Heart left ventricle (tissue), 16 donors: ENCODE measurements around the gene CDH24. TPM values are rescaled to one million over a fixed set of nuclear protein-coding genes. Genes with fewer than 3 reads are reported as not detected.

ENCODE experiments used
- ATAC-seq, 4 donors: fragments of 200-7000 bp; cut with Tn5 transposase; one replicate each; pipeline ENCODE4 v1.9.1; 2020 to 2022; ENCODE audit warnings: moderate library complexity in 4 of 4, mild to moderate bottlenecking in 3 of 4, moderate number of reproducible peaks in 1 of 4
- DNase-seq, 5 donors: peaks; one replicate each; pipeline ENCODE4 v3.0.0-alpha.2; 2020
- H3K27ac ChIP-seq, 12 donors: fragments of 200-600 bp; sonication (generic) in 4 of 12; one replicate each; pipeline versions ENCODE4 v1.5.0 to v1.8.0; 2016 to 2022; ENCODE audit warnings: mild to moderate bottlenecking in 2 of 12
- H3K27me3 ChIP-seq, 9 donors: fragments of 200-600 bp; sonication (generic) in 2 of 9; one replicate each; pipeline versions ENCODE4 v1.5.1 to v1.8.0; 2016 to 2022; ENCODE audit warnings: mild to moderate bottlenecking in 3 of 9
- H3K36me3 ChIP-seq, 9 donors: fragments of 200-600 bp; sonication (generic) in 2 of 9; one replicate each; pipeline versions ENCODE4 v1.5.0 to v1.8.0; 2018 to 2022; ENCODE audit warnings: mild to moderate bottlenecking in 2 of 9
- H3K4me1 ChIP-seq, 12 donors: fragments of 200-600 bp; sonication (generic) in 4 of 12; one replicate each; pipeline versions ENCODE4 v1.5.0 to v1.8.0; 2016 to 2022; ENCODE audit warnings: mild to moderate bottlenecking in 3 of 12
- H3K4me3 ChIP-seq, 12 donors: fragments of 200-600 bp; sonication (generic) in 4 of 12; one replicate each; pipeline versions ENCODE4 v1.5.0 to v1.8.0; 2017 to 2022; ENCODE audit warnings: mild to moderate bottlenecking in 9 of 12, moderate library complexity in 4 of 12
- H3K9me3 ChIP-seq, 12 donors: fragments of 200-600 bp; sonication (generic) in 4 of 12; one replicate each; pipeline versions ENCODE4 v1.5.0 to v1.8.0; 2016 to 2022; ENCODE audit warnings: mild to moderate bottlenecking in 1 of 12
- CTCF ChIP-seq, 12 donors: fragments of 200-600 bp; sonication (generic) in 4 of 12; IDR thresholded peaks; one replicate each; pipeline versions ENCODE4 v1.5.0 to v1.8.0; 2018 to 2022; ENCODE audit warnings: antibody characterized with exemption in 12 of 12, mild to moderate bottlenecking in 5 of 12
- POLR2A ChIP-seq, 2 donors: fragments of 450-650 bp; IDR thresholded peaks; one replicate each; pipeline ENCODE4 v1.6.1; 2017; ENCODE audit warnings: antibody characterized with exemption in 2 of 2, mild to moderate bottlenecking in 2 of 2, moderate library complexity in 2 of 2
- WGBS, 4 donors: extraction: QIAGEN DNeasy Blood & Tissue Kit in 2 of 4; methylation state at CpG; one replicate each; pipeline versions ENCODE4 v1.1.5 to v1.1.7; 2013 to 2018; 5-methylcytosine and 5-hydroxymethylcytosine counted together
- intact Hi-C, 10 donors: fragments of 100-400 bp; cut with DNase I; formaldehyde crosslinking; loops; one replicate each; pipeline versions ENCODE4 v1.11.1 to v1.14.2; 2022
- polyA plus RNA-seq, 2 donors: library from polyadenylated mRNA; stranded (reverse); fragments of 200-250 nt; gene quantifications; one replicate each; pipeline ENCODE4 v1.2.3, GENCODE V29; 2013
- total RNA-seq, 9 donors: library from RNA; depleted of rRNA in 2 of 9; stranded (reverse); fragments of >200 nt in 2 of 9; fragmentation: NEBNext Ultra II Directional in 3 of 9; extraction: Animal tissue kit (Norgen Biotek cat#: 25700) in 3 of 9; gene quantifications; one replicate each; pipeline versions ENCODE4 v1.1.0 to v1.2.4, GENCODE V29; 2016 to 2023
- donor health status: ischemic (EF 13 %, LVEDD 7.1; RV severe dilation, severe dysfunction).
- donor health status: healthy with polysubstance abuse.
- donor health status: DM: no; HTN: yes; CAD: no.
- donor health status: DM: no; HTN: no; CAD: no.
- donor health status: ischemic (EF 25% LVEDD 6.9; RV normal size, moderate dysfunction).
- donor health status: ischemic (EF 25% LVEDD 5.7; RV mildly dilated, moderate dysfunction).
- donor health status: healthy.
- donor health status: DM: yes; HTN: yes; CAD: no.
- donor health status: ischemic (EF 35%, LVEDD 5.7; RV mildly dilated, moderate dysfunction).
- donor health status: nonischemic (EF 11% LVEDD 7.7; RV severe dilation, severe dysfunction).
- donor health status: DM: yes; HTN: yes; CAD: no.
- donor health status: PGD.
- donor health status: ischemic (EF 29% LVEDD 5.4; RV normal size, mild dysfunction).
- donor health status: nonischemic (EF 23%, LVEDD 6.1; RV moderate dilation, normal function).

The CDH24 gene
- total and polyA plus RNA-seq, 11 donors: 0.72 to 3.3 (median 1.9) TPM

- TF ChIP-seq POLR2A (IDR thresholded peaks at IDR 0.05): peak; percentile 12 to 69
- TF ChIP-seq CTCF (IDR thresholded peaks at IDR 0.05): no peak
- peak; percentile 94 to 100 (median 100) for DNase-seq
- Histone ChIP-seq H3K9me3 (no peaks in the 10 kb centered on the region), H3K27me3 (no peaks in the 10 kb centered on the region), H3K4me1 (peaks cover 5 to 69% (median 42%) of the 10 kb centered on the region in 12 donors), H3K27ac (peak within 1 kb of the TSS; percentile 92 to 99 (median 97)), H3K36me3 (peaks cover 0 to 56% (median 43%) of the 10 kb centered on the region in 9 donors), H3K4me3 (peak within 1 kb of the TSS; percentile 57 to 96 (median 81))
- ATAC-seq: peak; percentile 92 to 96 (median 96)
- intact Hi-C loops: loop anchor here in 1 of 10 donors (10.0 kb wide), 1 partner anchor 209 kb away; the partner anchor contains the start of genes BCL2L2 and PPP1R3E
- WGBS, 4 donors: 0 to 1% (median 0%) methylated on average over 46 of the region's 46 CpGs
Measured at GRCh38 chr14:23095196-23096108, 38.1 kb upstream of the CDH24 start, which contains the start of gene C14orf119. Gene C14orf119 (plus strand): TSS chr14:23095505. CDS start chr14:23097659, 2,154 bp downstream.

DNA sequence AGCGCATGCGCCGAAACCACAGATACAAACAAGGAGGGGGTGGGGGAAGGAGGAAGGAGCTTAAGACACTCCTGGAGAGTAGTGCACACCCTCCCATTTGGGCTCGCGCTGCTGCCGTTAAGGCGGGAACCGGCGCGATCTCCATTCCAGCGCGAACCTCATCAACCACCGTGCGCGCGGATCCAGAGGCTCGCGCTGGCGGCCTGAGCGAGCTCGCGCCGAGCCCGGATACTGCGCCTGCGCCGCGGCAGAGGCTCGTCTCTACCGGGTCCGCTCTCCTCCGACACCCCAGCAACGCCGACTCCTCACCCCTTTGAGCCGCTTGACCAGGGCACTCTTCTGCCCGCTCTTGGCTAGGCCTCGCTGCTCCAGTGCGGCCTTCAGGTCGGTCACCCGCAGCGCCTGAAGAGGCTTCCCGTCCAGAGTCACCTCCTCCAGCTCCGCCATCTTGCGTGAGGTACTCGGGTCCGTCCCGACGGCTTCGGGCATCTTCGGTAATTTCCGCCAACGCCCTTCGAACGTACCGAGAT is 37.4 kb upstream of the CDH24 start, which contains the start of gene ACIN1:
Gene ACIN1 (minus strand): TSS at position 471 of the 530 bp plus-strand sequence. CDS start 24 bp downstream, at position 447.
- Histone ChIP-seq H3K4me1 (peaks cover 5 to 72% (median 43%) of the 10 kb centered on the region in 12 donors), H3K27me3 (no peaks in the 10 kb centered on the region), H3K9me3 (no peaks in the 10 kb centered on the region), H3K4me3 (peak within 1 kb of the TSS; percentile 57 to 96 (median 81)), H3K36me3 (peaks cover 0 to 61% (median 51%) of the 10 kb centered on the region in 9 donors), H3K27ac (peak within 1 kb of the TSS; percentile 92 to 99 (median 97))
- intact Hi-C loops: loop anchor here in 1 of 10 donors (10.0 kb wide), 1 partner anchor 210 kb away; the partner anchor contains the start of genes BCL2L2 and PPP1R3E
- ATAC-seq (peak; percentile 47 to 73 (median 65)), DNase-seq (peak; percentile 75 to 99 (median 79))
- WGBS, 4 donors: 0 to 1% (median 0%) methylated on average over 42 to 55 of the region's 55 CpGs
- TF ChIP-seq CTCF (IDR thresholded peaks at IDR 0.05) (peak in 1 of 12 donors; percentile 16), POLR2A (IDR thresholded peaks at IDR 0.05) (peak in 1 of 2 donors; percentile 43)

GRCh38 chr14:23093991-23094665 is 36.8 kb upstream of the CDH24 start:
- no peaks in the 10 kb centered on the region for H3K9me3 ChIP-seq
- no peak for DNase-seq
- no peak for ATAC-seq
- H3K27me3 ChIP-seq: no peaks in the 10 kb centered on the region
- peak overlapping the region; percentile 92 to 99 (median 97) for H3K27ac ChIP-seq
- no peak for TF ChIP-seq POLR2A (IDR thresholded peaks at IDR 0.05)
- TF ChIP-seq CTCF (IDR thresholded peaks at IDR 0.05): peak in 1 of 12 donors; percentile 20
- peaks cover 0 to 61% (median 57%) of the 10 kb centered on the region in 9 donors for H3K36me3 ChIP-seq
- 1 to 2% (median 1%) methylated on average over 14 of the region's 14 CpGs for WGBS, 4 donors
- intact Hi-C loops: loop anchor here in 1 of 10 donors (10.0 kb wide), 1 partner anchor 211 kb away; the partner anchor contains the start of genes BCL2L2 and PPP1R3E
- H3K4me3 ChIP-seq: peak overlapping the region; percentile 57 to 96 (median 81)
- H3K4me1 ChIP-seq: peaks cover 5 to 67% (median 42%) of the 10 kb centered on the region in 12 donors
